ENCODE results near the gene PTPN7.

GRCh38 chr1:202107321-202107761, 53.1 kb downstream of the PTPN7 start:
- TF ChIP-seq, protein P1, sequence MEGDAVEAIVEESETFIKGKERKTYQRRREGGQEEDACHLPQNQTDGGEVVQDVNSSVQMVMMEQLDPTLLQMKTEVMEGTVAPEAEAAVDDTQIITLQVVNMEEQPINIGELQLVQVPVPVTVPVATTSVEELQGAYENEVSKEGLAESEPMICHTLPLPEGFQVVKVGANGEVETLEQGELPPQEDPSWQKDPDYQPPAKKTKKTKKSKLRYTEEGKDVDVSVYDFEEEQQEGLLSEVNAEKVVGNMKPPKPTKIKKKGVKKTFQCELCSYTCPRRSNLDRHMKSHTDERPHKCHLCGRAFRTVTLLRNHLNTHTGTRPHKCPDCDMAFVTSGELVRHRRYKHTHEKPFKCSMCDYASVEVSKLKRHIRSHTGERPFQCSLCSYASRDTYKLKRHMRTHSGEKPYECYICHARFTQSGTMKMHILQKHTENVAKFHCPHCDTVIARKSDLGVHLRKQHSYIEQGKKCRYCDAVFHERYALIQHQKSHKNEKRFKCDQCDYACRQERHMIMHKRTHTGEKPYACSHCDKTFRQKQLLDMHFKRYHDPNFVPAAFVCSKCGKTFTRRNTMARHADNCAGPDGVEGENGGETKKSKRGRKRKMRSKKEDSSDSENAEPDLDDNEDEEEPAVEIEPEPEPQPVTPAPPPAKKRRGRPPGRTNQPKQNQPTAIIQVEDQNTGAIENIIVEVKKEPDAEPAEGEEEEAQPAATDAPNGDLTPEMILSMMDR (IDR thresholded peaks at IDR 0.05) = no peak
- TF ChIP-seq TAF1 (IDR thresholded peaks at IDR 0.05; ENCODE audit: borderline replicate concordance, low read depth, low read length) (no peak), CHD2 (IDR thresholded peaks at IDR 0.05; ENCODE audit: low read length, partially characterized antibody) (no peak), FOXM1 (IDR thresholded peaks at IDR 0.05; ENCODE audit: low read depth) (no peak), RAD21 (IDR thresholded peaks at IDR 0.05; ENCODE audit: low read length) (no peak), TEAD4 (IDR thresholded peaks at IDR 0.05; ENCODE audit: borderline replicate concordance, insufficient read depth) (no peak), EP300 (IDR thresholded peaks at IDR 0.05; ENCODE audit: borderline replicate concordance in 1 of 2, low read depth in 1 of 2, low read length in 1 of 2) (no peak), NRF1 (IDR thresholded peaks at IDR 0.05; ENCODE audit: low read depth, low read length) (no peak)
- TF ChIP-seq, protein P2, sequence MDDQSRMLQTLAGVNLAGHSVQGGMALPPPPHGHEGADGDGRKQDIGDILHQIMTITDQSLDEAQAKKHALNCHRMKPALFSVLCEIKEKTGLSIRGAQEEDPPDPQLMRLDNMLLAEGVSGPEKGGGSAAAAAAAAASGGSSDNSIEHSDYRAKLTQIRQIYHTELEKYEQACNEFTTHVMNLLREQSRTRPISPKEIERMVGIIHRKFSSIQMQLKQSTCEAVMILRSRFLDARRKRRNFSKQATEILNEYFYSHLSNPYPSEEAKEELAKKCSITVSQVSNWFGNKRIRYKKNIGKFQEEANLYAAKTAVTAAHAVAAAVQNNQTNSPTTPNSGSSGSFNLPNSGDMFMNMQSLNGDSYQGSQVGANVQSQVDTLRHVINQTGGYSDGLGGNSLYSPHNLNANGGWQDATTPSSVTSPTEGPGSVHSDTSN (IDR thresholded peaks at IDR 0.05) = no peak
